ENCODE results near the gene DOK7.
A peak's percentile ranks its signal among the peaks of the same experiment; 100 is the strongest.

DOK7 gene

GRCh38 chr4:3475041-3475712 is 12.1 kb downstream of the DOK7 start:
- no peak for DNase-seq (ENCODE audit: low read depth)

- no peak for DNase-seq (ENCODE audit: low read depth)
Observed at GRCh38 chr4:3475713-3476260, 12.7 kb downstream of the DOK7 start.

- no peak for DNase-seq (ENCODE audit: low read depth)
Observed at GRCh38 chr4:3476341-3476747, 13.2 kb downstream of the DOK7 start.

GRCh38 chr4:3476936-3477749 is 14.0 kb downstream of the DOK7 start:
- DNase-seq (ENCODE audit: low read depth) = no peak

GRCh38 chr4:3477750-3478430 is 14.8 kb downstream of the DOK7 start:
- DNase-seq (ENCODE audit: low read depth) = no peak

- no peak for DNase-seq (ENCODE audit: low read depth)
Observed at GRCh38 chr4:3478446-3479357, 15.6 kb downstream of the DOK7 start.

GRCh38 chr4:3479358-3480101 is 16.4 kb downstream of the DOK7 start:
- no peak for DNase-seq (ENCODE audit: low read depth)

GRCh38 chr4:3480528-3481112 is 17.5 kb downstream of the DOK7 start:
- peak; percentile 55 for DNase-seq (ENCODE audit: low read depth)

GRCh38 chr4:3481113-3481531 is 18.0 kb downstream of the DOK7 start:
- no peak for DNase-seq (ENCODE audit: low read depth)

- no peak for DNase-seq (ENCODE audit: low read depth)
Observed at GRCh38 chr4:3481783-3482393, 18.8 kb downstream of the DOK7 start.

- DNase-seq (ENCODE audit: low read depth) = no peak
Observed at GRCh38 chr4:3482707-3483106, 19.6 kb downstream of the DOK7 start.

- peak; percentile 14 for DNase-seq (ENCODE audit: low read depth)
Observed at GRCh38 chr4:3483471-3483921, 20.4 kb downstream of the DOK7 start.

- DNase-seq (ENCODE audit: low read depth) = no peak
Observed at GRCh38 chr4:3484057-3484973, 21.2 kb downstream of the DOK7 start.

GRCh38 chr4:3485011-3485791 is 22.1 kb downstream of the DOK7 start:
- no peak for DNase-seq (ENCODE audit: low read depth)

GRCh38 chr4:3485886-3486540 is 22.9 kb downstream of the DOK7 start:
- no peak for DNase-seq (ENCODE audit: low read depth)

GRCh38 chr4:3486541-3487540 is 23.7 kb downstream of the DOK7 start:
- DNase-seq (ENCODE audit: low read depth) = no peak

Measured in amniotic epithelial cell (primary cell).